IMR-90 (cell line): Measurements from ENCODE around the gene DLD. TPM values are rescaled to one million over a fixed set of nuclear protein-coding genes. Genes with fewer than 3 reads are reported as not detected.
A peak's percentile ranks its signal among the peaks of the same experiment; 100 is the strongest.

ENCODE experiments used
- ATAC-seq: fragments of 200-7000 bp; cut with Tn5 transposase; 2 replicates; pipeline ENCODE4 v1.9.1; 2020; ENCODE audit warnings: low read depth, mild to moderate bottlenecking, moderate library complexity
- BruUV-seq: library from RNA; stranded (reverse); fragments of 400-500 nt; replicated peaks from 2 replicates; lab custom pipeline; 2021; lab: Mats Ljungman, UMichigan
- CTCF ChIA-PET: fragments of 300-600 bp; formaldehyde crosslinking; extraction: SDS; loops from one replicate; lab custom pipeline; 2021; ENCODE audit warnings: antibody characterized with exemption; lab: Yijun Ruan, JAX
- POLR2A ChIA-PET: fragments of 300-600 bp; sonication (Branson Sonifier 250); formaldehyde crosslinking; loops from one replicate; lab custom pipeline; 2022; ENCODE audit warnings: antibody characterized with exemption; ENCODE audit not compliant: unreplicated experiment; lab: Charles Lee
- DNase-seq: peaks from one replicate; pipeline ENCODE4 v3.0.0; 2013
- H2AFZ ChIP-seq: replicated peaks from 2 replicates; pipeline ENCODE3; 2013; ENCODE audit warnings: low read length, mild to moderate bottlenecking; ENCODE audit not compliant: poor library complexity
- H2AK5ac ChIP-seq: 2 replicates; pipeline ENCODE4 v1.6.1; 2013; ENCODE audit warnings: low read depth, low read length, inconsistent platforms
- H2AK9ac ChIP-seq: replicated peaks from 2 replicates; pipeline ENCODE3; 2013; ENCODE audit warnings: mild to moderate bottlenecking, low read depth, low read length, moderate library complexity; ENCODE audit not compliant: poor library complexity
- H2BK120ac ChIP-seq: 2 replicates; pipeline ENCODE4 v1.6.1; 2013; ENCODE audit warnings: low read depth, low read length, inconsistent platforms
- H2BK15ac ChIP-seq: 3 replicates; pipeline ENCODE4 v1.6.1; 2013; ENCODE audit warnings: low read depth, low read length, inconsistent platforms
- H2BK20ac ChIP-seq: 2 replicates; pipeline ENCODE4 v1.6.1; 2013; ENCODE audit warnings: low read depth, mild to moderate bottlenecking, inconsistent platforms, low read length, moderate library complexity
- H2BK5ac ChIP-seq: 2 replicates; pipeline ENCODE4 v1.6.1; 2013; ENCODE audit warnings: mild to moderate bottlenecking, low read depth, low read length, inconsistent platforms; ENCODE audit not compliant: poor library complexity, severe bottlenecking
- H3K14ac ChIP-seq: replicated peaks from 2 replicates; pipeline ENCODE4 v1.6.1; 2013; ENCODE audit warnings: low read depth, low read length, inconsistent platforms
- H3K18ac ChIP-seq: 2 replicates; pipeline ENCODE4 v1.6.1; 2013; ENCODE audit warnings: low read depth, low read length, control low read depth
- H3K23ac ChIP-seq: 2 replicates; pipeline ENCODE4 v1.6.1; 2013; ENCODE audit warnings: low read depth, low read length, inconsistent platforms
- H3K27ac ChIP-seq: 2 replicates; pipeline ENCODE4 v1.5.1; 2013; ENCODE audit warnings: mild to moderate bottlenecking, control low read depth, low read length; ENCODE audit not compliant: insufficient read depth
- H3K27me3 ChIP-seq: 2 replicates; pipeline ENCODE4 v1.6.1; 2013; ENCODE audit warnings: low read length; ENCODE audit not compliant: control insufficient read depth, insufficient read depth
- H3K36me3 ChIP-seq: 2 replicates; pipeline ENCODE4 v1.6.1; 2013; ENCODE audit warnings: low read length, mixed read lengths; ENCODE audit not compliant: control insufficient read depth, insufficient read depth
- H3K4ac ChIP-seq: 2 replicates; pipeline ENCODE4 v1.6.1; 2013; ENCODE audit warnings: low read depth, low read length, inconsistent platforms
- H3K4me1 ChIP-seq: 2 replicates; pipeline ENCODE4 v1.6.1; 2013; ENCODE audit warnings: low read length, mixed read lengths; ENCODE audit not compliant: control insufficient read depth, insufficient read depth
- H3K4me2 ChIP-seq: 2 replicates; pipeline ENCODE4 v1.6.1; 2013; ENCODE audit warnings: low read depth, mild to moderate bottlenecking, control low read depth, low read length, moderate library complexity
- H3K4me3 ChIP-seq: 2 replicates; pipeline ENCODE4 v1.5.1; 2013; ENCODE audit warnings: low read depth, mild to moderate bottlenecking, control low read depth, low read length, moderate library complexity; ENCODE audit not compliant: insufficient read depth
- H3K56ac ChIP-seq: 2 replicates; pipeline ENCODE4 v1.6.1; 2013; ENCODE audit warnings: low read length, inconsistent platforms; ENCODE audit not compliant: insufficient read depth; ENCODE audit errors: extremely low read depth
- H3K79me1 ChIP-seq, 2 experiments: 2 replicates each; pipeline ENCODE4 v1.6.1; 2013; ENCODE audit warnings: low read length in 2 of 2, inconsistent platforms in 1 of 2, low read depth in 1 of 2
- H3K9ac ChIP-seq: 2 replicates; pipeline ENCODE4 v1.6.1; 2013; ENCODE audit warnings: low read depth, low read length, control low read depth
- H3K9me1 ChIP-seq: 2 replicates; pipeline ENCODE4 v1.6.1; 2013; ENCODE audit warnings: low read length, inconsistent platforms; ENCODE audit not compliant: insufficient read depth
- H3K9me3 ChIP-seq: 2 replicates; pipeline ENCODE4 v1.6.1; 2013; ENCODE audit warnings: low read length; ENCODE audit not compliant: control insufficient read depth, insufficient read depth
- H4K20me1 ChIP-seq: 2 replicates; pipeline ENCODE4 v1.6.1; 2013; ENCODE audit warnings: low read length, inconsistent platforms; ENCODE audit not compliant: insufficient read depth
- H4K5ac ChIP-seq: 2 replicates; pipeline ENCODE4 v1.6.1; 2013; ENCODE audit warnings: mild to moderate bottlenecking, low read depth, low read length, control low read depth
- H4K8ac ChIP-seq, 2 experiments: 2 replicates each; pipeline ENCODE4 v1.6.1; 2013; ENCODE audit warnings: low read depth in 2 of 2, low read length in 2 of 2, control low read depth in 1 of 2, inconsistent platforms in 1 of 2
- H4K91ac ChIP-seq: 2 replicates; pipeline ENCODE4 v1.6.1; 2013; ENCODE audit warnings: low read depth, low read length, inconsistent platforms; ENCODE audit not compliant: insufficient read depth
- BHLHE40 ChIP-seq: fragments of 150-350 bp; IDR thresholded peaks from 2 replicates; pipeline ENCODE4 v1.6.1; 2016; ENCODE audit warnings: mild to moderate bottlenecking, low read depth, low read length
- CEBPB ChIP-seq: IDR thresholded peaks from 2 replicates; pipeline ENCODE4 v1.6.1; 2012; ENCODE audit warnings: low read depth, low read length, improper control_type of control experiment
- CHD1 ChIP-seq: IDR thresholded peaks from 2 replicates; pipeline ENCODE4 v1.6.1; 2012; ENCODE audit warnings: low read depth, low read length, improper control_type of control experiment
- ELK1 ChIP-seq: fragments of 150-350 bp; IDR thresholded peaks from 2 replicates; pipeline ENCODE4 v1.6.1; 2016; ENCODE audit warnings: low read depth, mild to moderate bottlenecking, low read length, moderate library complexity, borderline replicate concordance
- FOS ChIP-seq: fragments of 150-350 bp; IDR thresholded peaks from 2 replicates; pipeline ENCODE4 v1.6.1; 2016; ENCODE audit warnings: low read depth, low read length
- MAFK ChIP-seq: IDR thresholded peaks from 2 replicates; pipeline ENCODE4 v1.6.1; 2012; ENCODE audit warnings: low read depth, low read length, improper control_type of control experiment
- MAZ ChIP-seq: IDR thresholded peaks from 2 replicates; pipeline ENCODE4 v1.6.1; 2012; ENCODE audit warnings: low read depth, mild to moderate bottlenecking, low read length, improper control_type of control experiment, moderate library complexity, borderline replicate concordance
- MXI1 ChIP-seq: IDR thresholded peaks from 2 replicates; pipeline ENCODE4 v1.6.1; 2012; ENCODE audit warnings: low read depth, mild to moderate bottlenecking, low read length, moderate library complexity, borderline replicate concordance
- POLR2A ChIP-seq: IDR thresholded peaks from 2 replicates; pipeline ENCODE4 v1.6.1; 2012; ENCODE audit warnings: mild to moderate bottlenecking, low read depth, low read length
- RAD21 ChIP-seq: IDR thresholded peaks from 2 replicates; pipeline ENCODE4 v1.6.1; 2012; ENCODE audit warnings: low read length, improper control_type of control experiment
- RCOR1 ChIP-seq: IDR thresholded peaks from 2 replicates; pipeline ENCODE4 v1.6.1; 2012; ENCODE audit warnings: mild to moderate bottlenecking, low read length, improper control_type of control experiment; ENCODE audit not compliant: insufficient replicate concordance
- RFX5 ChIP-seq: IDR thresholded peaks from 2 replicates; pipeline ENCODE4 v1.8.0; 2012; ENCODE audit warnings: low read depth, mild to moderate bottlenecking, low read length, moderate library complexity
- SMC3 ChIP-seq: fragments of 150-350 bp; IDR thresholded peaks from 2 replicates; pipeline ENCODE4 v1.6.1; 2016; ENCODE audit warnings: low read depth, mild to moderate bottlenecking, antibody characterized with exemption, low read length, moderate library complexity
- WGBS, 2 experiments: methylation state at CpG; one replicate each; pipeline versions ENCODE4 v1.1.5 to v1.1.7; 2013; ENCODE audit warnings: missing lambda C conversion rate in 2 of 2; ENCODE audit not compliant: insufficient read length in 1 of 2; ENCODE audit errors: extremely low coverage in 2 of 2; 5-methylcytosine and 5-hydroxymethylcytosine counted together
- dilution Hi-C: fragments of 300-500 bp; cut with HindIII; formaldehyde crosslinking; loops from one replicate; pipeline ENCODE4 v1.14.3; 2018; ENCODE audit warnings: low sequenced_read_pairs; ENCODE audit not compliant: unreplicated experiment
- in situ Hi-C: fragments of 300-500 bp; cut with MboI; formaldehyde crosslinking; loops from 3 replicates; pipeline ENCODE4 v1.14.3; 2019; ENCODE audit warnings: low sequenced_read_pairs, inconsistent platforms, mixed read lengths
- intact Hi-C: fragments of 100-400 bp; cut with micrococcal nuclease; formaldehyde crosslinking; loops from 2 replicates; pipeline ENCODE4 v1.10.0; 2022
- polyA plus RNA-seq, 3 experiments: library from polyadenylated mRNA; depleted of rRNA; stranded (reverse); fragments of >200 nt; gene quantifications; 2 replicates each; pipeline ENCODE4 v1.2.3, GENCODE V29; 2012; ENCODE audit warnings: low replicate concordance in 1 of 3
- total RNA-seq: library from RNA; depleted of rRNA; stranded (reverse); fragments of >200 nt; gene quantifications from 2 replicates; pipeline ENCODE4 v1.2.3, GENCODE V29; 2012
- TF ChIP-seq, protein P1 (sequence below): fragments of 150-350 bp; IDR thresholded peaks from 2 replicates; pipeline ENCODE4 v1.6.1; 2017; ENCODE audit warnings: mild to moderate bottlenecking, antibody characterized with exemption, low read length, low read depth
- TF ChIP-seq, protein P2 (sequence below): conservative IDR thresholded peaks from 2 replicates; pipeline ENCODE4 v1.5.1; 2012; ENCODE audit warnings: mild to moderate bottlenecking, low read depth, low read length, improper control_type of control experiment

DLD gene
- total and polyA plus RNA-seq, 2 of the 4 experiments (the other 2 are of a cell fraction), result 121 to 361 TPM

- peak overlapping the region; percentile 5; the same call in 1 of the 2 replicates for H3K27ac ChIP-seq
- TF ChIP-seq MXI1 (no peak), SMC3 (no peak), BHLHE40 (no peak), POLR2A (no peak), RCOR1 (no peak), MAZ (no peak), RFX5 (no peak), CEBPB (no peak), RAD21 (no peak), FOS (no peak), MAFK (no peak), ELK1 (no peak), CHD1 (no peak)
- TF ChIP-seq, protein P1, sequence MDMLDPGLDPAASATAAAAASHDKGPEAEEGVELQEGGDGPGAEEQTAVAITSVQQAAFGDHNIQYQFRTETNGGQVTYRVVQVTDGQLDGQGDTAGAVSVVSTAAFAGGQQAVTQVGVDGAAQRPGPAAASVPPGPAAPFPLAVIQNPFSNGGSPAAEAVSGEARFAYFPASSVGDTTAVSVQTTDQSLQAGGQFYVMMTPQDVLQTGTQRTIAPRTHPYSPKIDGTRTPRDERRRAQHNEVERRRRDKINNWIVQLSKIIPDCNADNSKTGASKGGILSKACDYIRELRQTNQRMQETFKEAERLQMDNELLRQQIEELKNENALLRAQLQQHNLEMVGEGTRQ, result no peak
- TF ChIP-seq, protein P2, sequence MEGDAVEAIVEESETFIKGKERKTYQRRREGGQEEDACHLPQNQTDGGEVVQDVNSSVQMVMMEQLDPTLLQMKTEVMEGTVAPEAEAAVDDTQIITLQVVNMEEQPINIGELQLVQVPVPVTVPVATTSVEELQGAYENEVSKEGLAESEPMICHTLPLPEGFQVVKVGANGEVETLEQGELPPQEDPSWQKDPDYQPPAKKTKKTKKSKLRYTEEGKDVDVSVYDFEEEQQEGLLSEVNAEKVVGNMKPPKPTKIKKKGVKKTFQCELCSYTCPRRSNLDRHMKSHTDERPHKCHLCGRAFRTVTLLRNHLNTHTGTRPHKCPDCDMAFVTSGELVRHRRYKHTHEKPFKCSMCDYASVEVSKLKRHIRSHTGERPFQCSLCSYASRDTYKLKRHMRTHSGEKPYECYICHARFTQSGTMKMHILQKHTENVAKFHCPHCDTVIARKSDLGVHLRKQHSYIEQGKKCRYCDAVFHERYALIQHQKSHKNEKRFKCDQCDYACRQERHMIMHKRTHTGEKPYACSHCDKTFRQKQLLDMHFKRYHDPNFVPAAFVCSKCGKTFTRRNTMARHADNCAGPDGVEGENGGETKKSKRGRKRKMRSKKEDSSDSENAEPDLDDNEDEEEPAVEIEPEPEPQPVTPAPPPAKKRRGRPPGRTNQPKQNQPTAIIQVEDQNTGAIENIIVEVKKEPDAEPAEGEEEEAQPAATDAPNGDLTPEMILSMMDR, result no peak
These were observed 62.4 kb downstream of the DLD start for GRCh38 chr7:107953265-107953923.

More at GRCh38 chr7:107953265-107953923, 62.4 kb downstream of the DLD start:
- BruUV-seq, result no TSS peak
- H2AFZ ChIP-seq, result peak overlapping the region; percentile 51
- WGBS, 2 experiments, result 43% methylated on average over 6 of the region's 10 CpGs; no CpG with 5 or more reads in 1 of the 2 experiments
- no peak overlapping the region for H3K56ac ChIP-seq
- H4K20me1 ChIP-seq, result peaks cover 23% of the 10 kb centered on the region
- H3K9me3 ChIP-seq, result no peaks in the 10 kb centered on the region
- DNase-seq (no peak), ATAC-seq (peak; percentile 4; the same call in 1 of the 2 replicates)
- no peak overlapping the region for H3K4me3 ChIP-seq
- H2BK15ac ChIP-seq, result no peak overlapping the region
- intact Hi-C loops, result no loop called here
- H2AK5ac ChIP-seq, result peak overlapping the region; percentile 56; the same call in 1 of the 2 replicates
- peak overlapping the region; percentile 10 for H2AK9ac ChIP-seq
- no peaks in the 10 kb centered on the region for H3K27me3 ChIP-seq
- CTCF ChIA-PET, result interaction anchor here (1.1 kb wide), 1 partner anchor 8 kb away, joined by 4 read pairs; no protein-coding TSS in a partner anchor
- H3K23ac ChIP-seq, result peak overlapping the region; percentile 65
- H2BK120ac ChIP-seq, result peak overlapping the region; percentile 72
- no peak overlapping the region for H3K4me2 ChIP-seq
- H4K91ac ChIP-seq, result peak overlapping the region; percentile 22; the same call in 1 of the 2 replicates
- peak overlapping the region in 1 of 2 experiments; percentile 44; a peak in 2 of 4 replicates for H4K8ac ChIP-seq
- H3K9ac ChIP-seq, result no peak overlapping the region
- peaks cover 27% of the 10 kb centered on the region for H3K9me1 ChIP-seq
- H3K79me1 ChIP-seq, result peaks cover 10 to 44% of the 10 kb centered on the region in 2 experiments
- H3K4me1 ChIP-seq, result peaks cover 26% of the 10 kb centered on the region
- no peak overlapping the region for H3K18ac ChIP-seq
- H3K4ac ChIP-seq, result peak overlapping the region; percentile 74
- H4K5ac ChIP-seq, result no peak overlapping the region
- POLR2A ChIA-PET, result no interaction called here
- peak overlapping the region; percentile 36; the same call in 1 of the 2 replicates for H2BK20ac ChIP-seq
- dilution Hi-C loops, result no loop called here
- H3K36me3 ChIP-seq, result peaks cover 52% of the 10 kb centered on the region
- in situ Hi-C loops, result no loop called here
- H3K14ac ChIP-seq, result peak overlapping the region; percentile 17; the same call in 1 of the 2 replicates
- H2BK5ac ChIP-seq, result peak overlapping the region; percentile 25
